Neural cell (in vitro differentiated cells): ENCODE data around the gene SURF6.
"Not testable (repeated sequence)": the region's sequence is repeated elsewhere in the genome, so short reads cannot be mapped to it uniquely, and the experiment has no call there.

Experiments used
- CTCF ChIP-seq: fragments of 450-650 bp; IDR thresholded peaks from 2 replicates; pipeline ENCODE4 v1.5.1; 2014; ENCODE audit warnings: antibody characterized with exemption, mild to moderate bottlenecking, moderate library complexity; ENCODE audit not compliant: poor library complexity, severe bottlenecking
- EZH2 ChIP-seq: fragments of 200-600, 300-800 bp; shearing (Covaris generic), sonication (generic); IDR thresholded peaks from 2 replicates; pipeline ENCODE4 v1.6.1; 2014; ENCODE audit warnings: antibody characterized with exemption, low read length, borderline replicate concordance, mild to moderate bottlenecking; ENCODE audit not compliant: insufficient read depth, poor library complexity, severe bottlenecking
- MXI1 ChIP-seq: fragments of 450-650 bp; conservative IDR thresholded peaks from 2 replicates; pipeline ENCODE4 v1.6.1; 2014; ENCODE audit warnings: antibody characterized with exemption, mild to moderate bottlenecking; ENCODE audit not compliant: poor library complexity, severe bottlenecking

- not testable (repeated sequence) for TF ChIP-seq CTCF, MXI1, EZH2
These were observed 1.1 kb downstream of the SURF6 start for GRCh38 chr9:133334888-133335287.
